ENCODE measurements around the gene SDE2.
"Not testable (repeated sequence)": the region's sequence is repeated elsewhere in the genome, so short reads cannot be mapped to it uniquely, and the experiment has no call there.

SDE2 gene

DNA sequence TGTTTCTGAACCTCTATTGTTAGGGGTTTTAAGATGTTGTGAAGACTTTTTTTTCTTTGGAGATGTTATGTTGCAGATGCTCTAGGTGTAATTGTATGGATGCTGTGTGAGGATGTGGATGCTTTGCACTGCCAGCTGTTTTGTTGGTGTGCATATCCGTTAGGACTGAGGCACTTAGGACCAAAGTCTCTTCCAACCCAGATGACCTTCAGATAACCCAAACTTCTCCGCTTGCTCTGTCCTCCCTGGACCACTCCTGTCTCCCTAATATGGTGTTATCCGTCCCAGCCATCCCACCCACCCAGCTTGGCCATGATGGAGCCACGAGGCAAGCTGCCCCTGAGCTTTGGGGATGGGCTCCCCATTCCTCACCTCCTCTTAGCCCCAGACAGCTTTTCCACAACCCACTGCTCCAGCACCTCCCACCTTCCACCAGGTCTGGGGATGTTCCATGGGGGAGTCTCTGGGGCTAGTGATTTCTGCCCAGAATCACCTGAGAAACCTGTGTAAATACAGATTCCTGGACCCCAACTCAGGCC, 53.0 kb downstream of the SDE2 start:
- no peak for TF ChIP-seq ZNF274 (IDR thresholded peaks at IDR 0.05; ENCODE audit: low read depth, low read length)
- no peak overlapping the region for H3K4me3 ChIP-seq (ENCODE audit: low read length)

DNA sequence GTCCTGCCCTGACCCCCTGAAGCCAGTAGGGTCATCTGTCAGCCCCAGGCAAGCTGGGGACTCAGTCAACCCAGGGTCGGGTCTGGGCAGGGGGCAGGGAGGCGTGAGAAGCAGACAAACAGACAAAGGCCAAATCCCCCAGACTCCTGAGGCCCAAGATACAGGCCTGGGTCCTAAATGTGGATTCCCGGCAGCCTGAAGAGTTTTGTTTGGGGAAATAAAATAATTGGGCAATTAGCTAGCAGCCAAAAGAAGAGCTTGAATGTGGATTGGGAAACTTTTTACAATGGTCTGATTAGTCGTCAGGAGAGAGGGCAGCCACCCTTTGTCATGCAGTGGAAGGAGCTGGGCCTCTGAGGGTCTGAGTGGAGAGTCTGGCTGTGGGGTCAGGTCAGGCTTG, 53.6 kb downstream of the SDE2 start:
- no peak overlapping the region for H3K4me3 ChIP-seq (ENCODE audit: low read length)
- TF ChIP-seq ZNF274 (IDR thresholded peaks at IDR 0.05; ENCODE audit: low read depth, low read length): no peak

DNA sequence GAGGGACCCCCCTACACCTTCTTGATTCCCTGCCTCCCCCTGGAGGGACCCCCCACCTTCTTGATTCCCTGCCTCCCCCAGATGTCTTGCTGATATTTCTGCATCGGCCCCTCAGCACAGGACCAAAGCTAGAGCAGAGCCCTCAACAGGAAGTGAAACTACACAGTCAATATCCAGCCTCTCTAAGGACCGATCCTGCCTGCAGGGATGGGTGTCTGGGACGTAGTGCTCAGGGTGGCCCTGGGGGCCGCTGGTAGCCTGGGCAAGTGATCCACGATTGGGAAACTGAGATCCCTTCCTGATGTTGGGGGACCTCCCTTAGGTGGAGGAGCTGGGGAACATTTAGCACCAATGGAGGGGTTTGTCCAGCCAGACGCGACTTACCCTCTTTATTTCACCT, 54.2 kb downstream of the SDE2 start:
- no peak for TF ChIP-seq ZNF274 (IDR thresholded peaks at IDR 0.05; ENCODE audit: low read depth, low read length)

DNA sequence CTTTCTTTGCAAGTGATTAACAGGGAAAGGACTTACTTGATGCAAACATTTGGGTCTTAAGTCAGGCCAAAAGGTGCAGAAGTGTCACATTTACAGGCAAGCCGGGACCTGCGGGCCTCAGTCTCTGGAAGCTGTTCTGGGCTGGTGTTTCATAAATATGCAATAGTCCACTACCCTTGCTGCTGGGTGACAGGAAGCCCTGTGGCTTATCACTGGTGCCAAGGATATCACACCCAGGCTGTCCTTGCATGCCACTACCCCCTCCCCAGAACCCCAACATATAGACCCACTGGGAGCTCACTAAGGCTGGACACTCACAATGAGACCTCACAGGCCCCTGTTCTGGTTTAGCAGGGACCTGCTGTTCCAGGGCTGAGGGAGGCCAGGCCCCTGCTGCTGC, 54.8 kb downstream of the SDE2 start:
- TF ChIP-seq ZNF274 (IDR thresholded peaks at IDR 0.05; ENCODE audit: low read depth, low read length): no peak
- no peak overlapping the region for H3K4me3 ChIP-seq (ENCODE audit: low read length)

More for the DNA sequence above, 54.2 kb downstream of the SDE2 start:
- no peak overlapping the region for H3K4me3 ChIP-seq (ENCODE audit: low read length)

DNA sequence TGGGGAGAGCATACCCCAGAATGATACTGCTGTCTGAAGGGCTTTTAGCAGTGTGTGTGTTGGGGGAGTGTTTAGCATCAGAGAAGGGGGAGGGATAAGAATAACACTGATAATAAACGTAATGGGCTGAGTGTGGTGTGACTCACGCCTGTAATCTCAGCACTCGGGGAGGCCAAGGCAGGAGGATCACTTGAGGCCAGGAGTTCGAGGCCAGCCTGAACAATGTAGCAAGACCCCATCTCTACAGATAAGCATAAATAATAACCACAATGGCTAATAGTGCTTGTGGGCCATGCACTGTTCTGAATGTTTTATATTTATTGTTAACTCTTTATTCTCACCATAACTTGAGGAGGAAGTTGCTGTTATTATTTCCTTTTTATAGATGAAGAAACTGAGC, 55.6 kb downstream of the SDE2 start:
- TF ChIP-seq ZNF274 (IDR thresholded peaks at IDR 0.05; ENCODE audit: low read depth, low read length): no peak
- H3K4me3 ChIP-seq (ENCODE audit: low read length): no peak overlapping the region

DNA sequence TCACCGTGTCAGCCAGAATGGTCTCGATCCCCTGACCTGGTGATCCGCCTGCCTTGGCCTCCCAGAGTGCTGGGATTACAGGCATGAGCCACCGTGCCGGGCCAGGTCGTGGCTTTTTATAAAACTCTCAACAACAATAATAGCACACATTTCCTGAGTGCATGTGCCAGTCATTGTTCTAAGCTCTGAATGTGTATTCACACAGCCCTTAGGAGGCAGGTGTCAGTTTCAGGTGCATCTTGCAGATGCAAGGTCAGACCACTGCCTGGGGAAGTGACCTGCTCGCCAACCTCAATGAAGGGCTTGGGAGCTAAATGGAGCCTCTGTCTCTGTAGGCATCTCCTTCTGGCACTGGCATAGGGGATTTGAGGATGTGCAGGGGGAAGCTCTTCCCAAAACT, 56.6 kb downstream of the SDE2 start:
- TF ChIP-seq ZNF274 (IDR thresholded peaks at IDR 0.05; ENCODE audit: low read depth, low read length): no peak
- no peak overlapping the region for H3K4me3 ChIP-seq (ENCODE audit: low read length)

DNA sequence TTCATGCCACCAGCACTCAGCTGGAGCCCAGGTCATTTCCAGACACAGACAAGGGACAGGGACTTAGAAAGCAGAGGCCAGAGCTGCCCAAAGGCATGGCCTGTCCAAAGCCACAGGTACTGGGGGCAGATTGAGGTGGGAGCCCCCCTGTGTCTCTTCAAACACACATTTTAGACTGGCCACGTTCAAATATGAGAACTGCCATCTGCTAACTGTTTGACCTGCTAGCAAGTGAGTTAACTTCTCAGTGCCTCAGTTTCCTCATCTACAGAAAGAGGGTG, 57.3 kb downstream of the SDE2 start:
- H3K4me3 ChIP-seq (ENCODE audit: low read length): no peak overlapping the region
- no peak for TF ChIP-seq ZNF274 (IDR thresholded peaks at IDR 0.05; ENCODE audit: low read depth, low read length)

DNA sequence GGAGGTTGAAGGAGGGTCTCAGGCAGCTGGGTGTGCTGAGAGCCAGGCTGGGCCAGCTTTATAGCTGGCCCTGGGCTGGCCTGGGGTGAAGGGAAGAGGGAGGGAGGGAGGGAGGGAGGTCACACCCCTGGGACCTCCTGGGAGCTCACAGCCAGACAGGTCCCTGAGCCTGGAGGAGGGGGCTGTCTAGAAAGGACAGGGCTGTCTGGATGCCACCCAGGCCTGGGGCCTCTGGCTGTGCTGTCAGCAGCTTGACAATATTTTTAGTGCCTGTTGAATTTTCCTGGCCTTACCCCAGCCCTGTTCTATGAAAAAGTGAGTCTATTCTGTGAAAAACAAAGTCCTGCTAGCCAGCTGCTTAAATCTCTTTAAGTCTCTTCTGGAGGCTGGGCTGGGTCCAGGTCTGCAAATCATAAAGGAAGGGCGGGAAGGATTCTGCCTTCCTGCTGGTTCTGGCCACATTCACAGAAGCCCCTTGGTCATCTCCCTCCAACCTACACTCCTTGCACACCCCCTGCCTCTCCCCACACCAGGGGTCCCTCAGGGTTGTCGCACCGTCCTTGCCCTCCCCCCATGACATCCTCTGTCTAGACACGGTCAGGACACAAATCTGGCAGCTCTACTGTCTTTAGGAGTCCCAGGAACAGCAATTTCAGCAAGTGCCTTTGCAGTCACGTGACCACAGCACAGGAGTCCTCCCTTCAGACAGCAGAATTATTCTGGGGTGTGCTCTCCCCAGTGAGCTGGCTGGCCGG, 57.8 kb downstream of the SDE2 start, which contains the start of gene LEFTY2:
LEFTY2 (minus strand) TSS at position 34 of the 755 bp plus-strand sequence. CDS start 80 bp downstream, outside the sequence.
- no peak for TF ChIP-seq ZNF274 (IDR thresholded peaks at IDR 0.05; ENCODE audit: low read depth, low read length)
- H3K4me3 ChIP-seq (ENCODE audit: low read length): no peak within 1 kb of the TSS

DNA sequence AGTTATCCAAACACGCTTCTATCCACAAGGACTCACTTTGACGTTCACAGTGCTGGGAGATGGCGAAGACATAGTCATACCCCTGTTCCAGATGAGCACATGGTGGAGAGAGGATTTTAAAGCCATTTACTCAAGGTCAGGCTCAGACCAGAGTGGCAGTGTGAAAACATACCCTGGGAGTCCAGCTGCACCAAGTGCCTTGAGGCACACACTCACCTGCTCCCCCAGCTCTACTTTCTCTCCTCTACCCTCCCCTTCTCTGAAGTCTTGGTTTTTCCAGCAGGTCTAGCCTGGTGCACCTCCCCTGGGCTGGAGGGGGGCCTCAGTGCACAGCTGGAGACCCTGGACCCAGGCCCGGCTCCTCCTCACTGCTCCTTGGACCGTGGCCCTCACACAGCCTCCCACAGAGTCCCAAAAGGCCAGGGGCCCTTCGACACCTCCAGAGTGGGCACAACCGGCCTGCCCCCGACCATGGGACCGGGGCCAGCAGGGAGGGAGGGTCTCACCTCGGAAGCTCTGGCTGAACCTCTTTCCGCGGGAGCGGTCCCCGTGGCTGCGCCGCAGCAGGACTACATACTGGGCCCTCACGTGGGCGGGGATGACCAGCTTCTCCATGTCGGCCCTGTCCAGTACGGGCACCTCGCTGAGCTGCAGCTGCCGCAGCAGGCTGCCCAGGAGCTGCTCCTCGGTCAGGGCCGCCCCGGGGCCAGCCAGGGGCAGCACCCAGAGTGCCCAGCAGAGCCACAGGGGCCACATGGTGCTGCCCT, 58.6 kb downstream of the SDE2 start:
- no peak for TF ChIP-seq ZNF274 (IDR thresholded peaks at IDR 0.05; ENCODE audit: low read depth, low read length)
- no peak overlapping the region for H3K4me3 ChIP-seq (ENCODE audit: low read length)

DNA sequence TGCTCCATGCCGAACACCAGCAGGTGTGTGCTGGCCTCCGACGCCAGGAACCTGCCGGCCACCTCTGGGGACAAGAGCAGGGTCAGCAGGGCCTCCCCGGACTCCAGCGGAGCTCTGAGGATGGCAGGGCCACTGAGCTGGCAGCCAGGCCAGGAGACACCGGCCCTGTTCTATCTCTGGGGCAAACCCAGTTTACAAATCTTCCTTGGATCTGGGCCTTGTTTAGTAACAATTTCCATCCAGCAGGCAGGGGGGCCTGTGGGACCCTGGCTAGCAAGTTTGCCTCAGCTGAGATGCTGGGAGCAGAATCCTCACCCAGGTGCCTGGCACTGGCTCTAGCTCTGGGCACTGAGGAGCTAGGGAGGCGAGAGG, 59.2 kb downstream of the SDE2 start:
- H3K4me3 ChIP-seq (ENCODE audit: low read length): not testable (repeated sequence)

DNA sequence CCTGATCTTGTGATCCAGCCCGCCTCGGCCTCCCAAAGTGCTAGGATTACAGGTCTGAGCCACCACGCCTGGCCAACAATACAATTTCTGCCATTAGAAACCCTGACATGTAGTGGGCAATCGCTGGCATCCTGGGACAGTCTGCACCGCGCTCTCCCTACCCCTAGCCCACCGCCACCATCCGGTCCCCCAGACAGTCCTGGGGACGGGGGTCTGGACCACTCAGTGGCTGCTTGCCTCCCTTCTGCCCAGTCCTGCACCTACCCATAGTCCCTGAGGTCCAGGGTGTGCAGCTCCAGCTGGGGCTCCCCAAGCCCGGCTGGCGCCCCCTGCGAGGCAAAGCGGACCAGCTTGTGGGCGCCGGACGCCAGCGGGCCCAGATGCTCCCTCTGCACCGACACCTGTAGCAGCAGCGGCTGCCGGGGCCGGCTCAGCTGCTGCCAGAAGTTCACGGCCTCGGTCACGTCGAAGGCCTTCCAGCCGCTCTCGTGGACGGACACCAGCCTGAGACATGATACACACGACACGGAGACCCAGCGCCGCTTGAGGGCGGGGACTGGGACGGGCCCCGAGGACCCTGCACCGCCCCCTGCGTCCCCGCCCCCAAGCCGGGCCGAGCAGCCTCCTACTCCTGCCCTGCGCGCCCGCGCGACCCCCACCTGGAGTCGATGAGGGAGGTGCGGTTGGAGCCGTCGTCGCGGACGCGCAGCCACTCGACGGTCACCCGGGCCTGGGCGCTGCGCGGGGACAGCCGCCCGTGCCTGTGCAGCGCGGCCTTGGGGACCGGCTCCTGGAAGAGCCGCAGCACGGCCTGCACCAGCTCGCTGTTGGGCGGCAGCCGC, 59.8 kb downstream of the SDE2 start:
- not testable (repeated sequence) for H3K4me3 ChIP-seq (ENCODE audit: low read length)

DNA sequence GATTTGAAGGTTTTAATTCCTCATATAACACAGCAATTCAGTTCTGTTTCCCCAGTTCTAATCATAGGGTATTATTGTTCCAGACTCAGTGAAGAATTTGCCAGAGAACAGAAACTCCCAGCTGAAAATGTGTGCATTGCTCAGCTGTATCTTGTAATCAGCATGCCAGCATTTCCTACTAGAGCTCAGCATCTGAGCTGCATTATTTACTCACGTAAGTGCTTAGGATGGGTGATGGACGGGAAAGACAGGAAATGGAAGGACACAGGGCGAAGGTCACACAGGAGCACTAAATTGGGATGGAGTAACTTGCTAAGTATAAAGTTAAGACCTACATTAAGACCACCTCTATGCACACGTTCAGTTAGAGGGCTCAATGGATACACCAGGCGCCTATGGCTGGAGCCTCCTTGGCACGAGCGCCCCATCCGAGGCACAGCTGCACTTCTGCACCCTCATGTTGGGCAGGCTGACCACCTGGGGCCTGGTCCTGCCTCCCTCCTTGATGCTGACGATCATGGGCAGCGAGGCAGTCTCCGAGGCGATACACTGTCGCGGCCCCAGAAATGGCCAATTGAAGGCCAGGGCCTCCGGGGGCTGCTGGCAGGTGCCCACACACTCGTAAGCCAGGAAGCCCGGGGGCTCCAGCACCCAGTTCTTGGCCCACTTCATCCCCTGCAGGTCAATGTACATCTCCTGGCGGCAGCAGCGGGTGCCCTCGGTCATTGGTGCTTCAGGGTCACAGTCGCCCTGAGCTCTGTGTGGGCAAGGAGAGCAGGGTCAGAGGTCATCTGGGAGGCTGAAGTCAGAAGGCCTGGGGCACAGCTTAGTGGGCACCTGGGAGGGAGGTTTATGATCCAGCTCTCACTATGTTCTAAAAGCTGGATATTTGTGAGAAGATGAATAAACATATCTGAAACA, 61.8 kb downstream of the SDE2 start:
- H3K4me3 ChIP-seq (ENCODE audit: low read length): no peak overlapping the region
- TF ChIP-seq ZNF274 (IDR thresholded peaks at IDR 0.05; ENCODE audit: low read depth, low read length): no peak

DNA sequence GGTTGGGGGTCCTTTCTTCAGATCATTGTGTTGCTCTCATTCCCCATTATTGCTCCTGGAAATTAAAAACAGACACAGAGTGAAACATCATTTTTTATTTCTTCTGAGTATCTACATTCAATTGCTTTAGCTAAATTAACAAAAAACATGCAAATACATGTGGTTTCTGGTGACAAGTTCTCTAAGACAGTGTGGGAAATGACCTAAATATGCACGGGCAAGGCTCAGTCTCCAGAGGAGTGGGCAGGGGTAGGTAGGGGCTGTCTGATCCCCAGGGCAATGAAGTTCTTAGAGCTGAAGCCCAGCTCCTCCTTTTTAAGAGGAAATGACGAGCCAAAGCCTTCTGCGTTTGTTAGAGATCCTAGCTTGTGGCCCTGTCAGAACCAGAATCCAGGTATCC, 62.6 kb downstream of the SDE2 start:
- no peak for TF ChIP-seq ZNF274 (IDR thresholded peaks at IDR 0.05; ENCODE audit: low read depth, low read length)
- no peak overlapping the region for H3K4me3 ChIP-seq (ENCODE audit: low read length)

DNA sequence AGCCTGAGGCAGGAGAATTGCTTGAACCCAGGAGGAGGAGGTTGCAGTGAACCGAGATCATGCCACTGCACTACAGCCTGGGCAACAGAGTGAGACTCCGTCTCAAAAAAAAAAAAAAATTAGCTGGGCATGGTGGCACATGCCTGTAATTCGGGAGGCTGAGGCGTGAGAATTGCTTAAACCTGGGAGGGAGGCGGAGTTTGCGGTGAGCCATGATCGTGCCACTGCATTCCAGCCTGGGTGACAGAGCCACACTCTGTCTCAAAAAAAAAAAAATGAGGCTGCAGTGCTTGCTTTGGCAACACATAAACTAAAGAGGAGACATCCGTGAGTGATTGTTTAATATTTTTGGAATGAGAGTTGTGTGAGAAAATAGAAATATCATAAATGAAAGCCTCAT, 63.1 kb downstream of the SDE2 start:
- not testable (repeated sequence) for H3K4me3 ChIP-seq (ENCODE audit: low read length)
